Measurements from ENCODE around the gene STYXL2. TPM values are rescaled to one million over a fixed set of nuclear protein-coding genes. Genes with fewer than 3 reads are reported as not detected.

The STYXL2 gene
- total RNA-seq, 2 donors from 2014 or later = 5.8 to 21.9 TPM

GRCh38 chr1:167118188-167118587 is 24.3 kb downstream of the STYXL2 start:
- DNase-seq (ENCODE audit: low spot score) = no peak
- TF ChIP-seq, protein P1, sequence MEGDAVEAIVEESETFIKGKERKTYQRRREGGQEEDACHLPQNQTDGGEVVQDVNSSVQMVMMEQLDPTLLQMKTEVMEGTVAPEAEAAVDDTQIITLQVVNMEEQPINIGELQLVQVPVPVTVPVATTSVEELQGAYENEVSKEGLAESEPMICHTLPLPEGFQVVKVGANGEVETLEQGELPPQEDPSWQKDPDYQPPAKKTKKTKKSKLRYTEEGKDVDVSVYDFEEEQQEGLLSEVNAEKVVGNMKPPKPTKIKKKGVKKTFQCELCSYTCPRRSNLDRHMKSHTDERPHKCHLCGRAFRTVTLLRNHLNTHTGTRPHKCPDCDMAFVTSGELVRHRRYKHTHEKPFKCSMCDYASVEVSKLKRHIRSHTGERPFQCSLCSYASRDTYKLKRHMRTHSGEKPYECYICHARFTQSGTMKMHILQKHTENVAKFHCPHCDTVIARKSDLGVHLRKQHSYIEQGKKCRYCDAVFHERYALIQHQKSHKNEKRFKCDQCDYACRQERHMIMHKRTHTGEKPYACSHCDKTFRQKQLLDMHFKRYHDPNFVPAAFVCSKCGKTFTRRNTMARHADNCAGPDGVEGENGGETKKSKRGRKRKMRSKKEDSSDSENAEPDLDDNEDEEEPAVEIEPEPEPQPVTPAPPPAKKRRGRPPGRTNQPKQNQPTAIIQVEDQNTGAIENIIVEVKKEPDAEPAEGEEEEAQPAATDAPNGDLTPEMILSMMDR (IDR thresholded peaks at IDR 0.05) = no peak
- H3K36me3 ChIP-seq = peaks cover 19% of the 10 kb centered on the region
- no peak overlapping the region for H3K4me3 ChIP-seq
- no peaks in the 10 kb centered on the region for H3K27me3 ChIP-seq (replicated peaks; ENCODE audit: insufficient read depth)
- H3K9me3 ChIP-seq = no peaks in the 10 kb centered on the region
- ATAC-seq (ENCODE audit: insufficient number of reproducible peaks, low FRiP score, low read depth) = no peak
- H3K4me1 ChIP-seq (ENCODE audit: control insufficient read depth in 1 of 2, low read depth in 2 of 2) = peaks cover 0 to 4% of the 10 kb centered on the region in 2 donors
- no peak overlapping the region for H3K27ac ChIP-seq

DNA sequence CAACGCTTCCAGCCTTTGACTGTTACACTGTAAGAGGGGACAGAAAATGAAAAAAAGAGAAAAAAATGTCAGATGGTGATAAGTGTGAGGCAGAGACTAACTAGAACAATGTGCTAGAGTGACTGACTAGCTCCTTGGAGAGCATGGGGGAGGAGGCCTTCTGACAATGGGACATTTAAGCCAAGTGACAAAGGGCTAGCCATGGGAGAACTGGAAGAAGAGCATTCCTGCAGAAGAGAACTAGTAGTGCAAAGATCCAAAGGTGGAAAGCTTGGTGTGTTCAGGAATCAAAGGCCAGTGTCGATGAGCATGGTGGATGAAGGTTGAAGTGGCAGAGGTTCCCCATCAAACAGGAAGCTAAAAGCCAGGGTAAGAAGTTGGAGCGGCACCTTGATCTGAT is 25.8 kb downstream of the STYXL2 start:
- Histone ChIP-seq H3K4me1 (ENCODE audit: control insufficient read depth in 1 of 2, low read depth in 2 of 2) (peaks cover 0 to 4% of the 10 kb centered on the region in 2 donors), H3K36me3 (peaks cover 10% of the 10 kb centered on the region), H3K27me3 (replicated peaks; ENCODE audit: insufficient read depth) (no peaks in the 10 kb centered on the region), H3K9me3 (no peaks in the 10 kb centered on the region), H3K4me3 (no peak overlapping the region), H3K27ac (no peak overlapping the region)
- DNase-seq (ENCODE audit: low spot score) = no peak
- no peak for ATAC-seq (ENCODE audit: insufficient number of reproducible peaks, low FRiP score, low read depth)
- TF ChIP-seq, protein P1 (IDR thresholded peaks at IDR 0.05) = no peak

- DNase-seq (ENCODE audit: low spot score) (no peak), ATAC-seq (ENCODE audit: insufficient number of reproducible peaks, low FRiP score, low read depth) (no peak)
- TF ChIP-seq, protein P1 (IDR thresholded peaks at IDR 0.05) = no peak
- peak overlapping the region; percentile 62 for H3K4me3 ChIP-seq
- no peak overlapping the region for H3K27ac ChIP-seq
- peaks cover 13% of the 10 kb centered on the region for H3K36me3 ChIP-seq
- no peaks in the 10 kb centered on the region for H3K27me3 ChIP-seq (replicated peaks; ENCODE audit: insufficient read depth)
- H3K4me1 ChIP-seq (ENCODE audit: control insufficient read depth in 1 of 2, low read depth in 2 of 2) = peaks cover 0 to 4% of the 10 kb centered on the region in 2 donors
- no peaks in the 10 kb centered on the region for H3K9me3 ChIP-seq
These were observed 27.0 kb downstream of the STYXL2 start for GRCh38 chr1:167120899-167121298.

DNA sequence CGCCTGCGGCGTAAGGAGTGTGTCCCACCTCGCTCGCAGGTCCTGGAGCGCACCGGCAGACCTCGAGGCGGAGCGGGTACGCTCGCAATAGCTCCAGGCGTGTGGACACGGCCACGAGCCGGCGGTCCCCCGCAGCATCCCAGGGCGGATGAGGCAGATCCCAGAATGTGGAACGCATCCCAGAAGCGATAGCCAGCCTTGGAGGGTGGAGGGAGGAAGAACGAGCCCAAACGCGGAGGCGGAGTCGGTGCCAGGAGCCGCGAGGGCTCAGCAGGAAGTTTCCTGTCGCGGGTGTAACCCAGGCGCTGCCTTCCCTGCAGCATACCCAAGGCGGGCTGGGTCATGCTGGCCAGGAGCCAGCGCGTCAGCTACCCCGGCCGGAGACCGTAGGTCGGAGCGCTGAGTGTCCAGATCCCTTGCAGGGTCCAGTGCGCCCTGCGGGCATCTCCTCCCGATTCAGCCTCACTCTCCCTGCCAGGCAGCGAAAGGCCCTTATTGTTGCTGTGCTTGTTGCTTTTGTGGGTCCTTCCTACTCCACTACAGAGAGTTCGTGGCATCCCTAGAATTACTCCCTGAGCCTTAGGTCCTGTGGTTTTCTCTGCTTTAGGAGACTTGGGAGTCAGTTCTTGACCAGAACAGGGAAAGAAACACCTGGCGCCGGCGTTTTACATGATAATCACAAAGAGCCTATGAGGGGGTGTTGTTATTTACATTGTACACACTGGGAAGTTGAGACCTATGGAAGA is 27.7 kb downstream of the STYXL2 start:
- H3K27me3 ChIP-seq (replicated peaks; ENCODE audit: insufficient read depth) = no peaks in the 10 kb centered on the region
- H3K27ac ChIP-seq = no peak overlapping the region
- H3K4me1 ChIP-seq (ENCODE audit: control insufficient read depth in 1 of 2, low read depth in 2 of 2) = peaks cover 0 to 4% of the 10 kb centered on the region in 2 donors
- DNase-seq (ENCODE audit: low spot score) (no peak), ATAC-seq (ENCODE audit: insufficient number of reproducible peaks, low FRiP score, low read depth) (no peak)
- H3K9me3 ChIP-seq = no peaks in the 10 kb centered on the region
- TF ChIP-seq, protein P1 (IDR thresholded peaks at IDR 0.05) = no peak
- H3K4me3 ChIP-seq = peak overlapping the region; percentile 62
- peaks cover 18% of the 10 kb centered on the region for H3K36me3 ChIP-seq

DNA sequence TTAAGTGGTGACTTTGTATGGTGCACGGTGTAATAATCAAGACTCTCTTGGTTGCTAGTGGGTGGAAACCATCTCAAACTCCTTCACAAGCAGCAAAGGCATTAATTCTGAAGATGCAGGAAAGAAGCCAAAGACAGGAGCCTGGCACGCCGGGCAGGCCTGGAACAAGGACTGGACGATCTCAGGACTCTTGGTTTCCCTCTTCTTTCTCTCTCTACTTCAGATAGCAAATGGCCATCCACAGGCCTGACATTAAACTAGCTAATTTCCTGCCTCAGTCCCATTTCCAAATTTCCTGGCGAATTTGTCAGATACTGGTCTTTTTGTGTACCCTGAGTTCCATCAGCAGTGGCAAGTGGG is 28.2 kb downstream of the STYXL2 start:
- Histone ChIP-seq H3K4me3 (no peak overlapping the region), H3K27me3 (replicated peaks; ENCODE audit: insufficient read depth) (no peaks in the 10 kb centered on the region), H3K9me3 (no peaks in the 10 kb centered on the region), H3K36me3 (peaks cover 24% of the 10 kb centered on the region), H3K4me1 (ENCODE audit: control insufficient read depth in 1 of 2, low read depth in 2 of 2) (peaks cover 0 to 4% of the 10 kb centered on the region in 2 donors), H3K27ac (no peak overlapping the region)
- TF ChIP-seq, protein P1 (IDR thresholded peaks at IDR 0.05) = no peak
- DNase-seq (ENCODE audit: low spot score) (no peak), ATAC-seq (ENCODE audit: insufficient number of reproducible peaks, low FRiP score, low read depth) (no peak)

Data from thoracic aorta (tissue), 2 donors.